ENCODE measurements around the gene MACF1.

DNA sequence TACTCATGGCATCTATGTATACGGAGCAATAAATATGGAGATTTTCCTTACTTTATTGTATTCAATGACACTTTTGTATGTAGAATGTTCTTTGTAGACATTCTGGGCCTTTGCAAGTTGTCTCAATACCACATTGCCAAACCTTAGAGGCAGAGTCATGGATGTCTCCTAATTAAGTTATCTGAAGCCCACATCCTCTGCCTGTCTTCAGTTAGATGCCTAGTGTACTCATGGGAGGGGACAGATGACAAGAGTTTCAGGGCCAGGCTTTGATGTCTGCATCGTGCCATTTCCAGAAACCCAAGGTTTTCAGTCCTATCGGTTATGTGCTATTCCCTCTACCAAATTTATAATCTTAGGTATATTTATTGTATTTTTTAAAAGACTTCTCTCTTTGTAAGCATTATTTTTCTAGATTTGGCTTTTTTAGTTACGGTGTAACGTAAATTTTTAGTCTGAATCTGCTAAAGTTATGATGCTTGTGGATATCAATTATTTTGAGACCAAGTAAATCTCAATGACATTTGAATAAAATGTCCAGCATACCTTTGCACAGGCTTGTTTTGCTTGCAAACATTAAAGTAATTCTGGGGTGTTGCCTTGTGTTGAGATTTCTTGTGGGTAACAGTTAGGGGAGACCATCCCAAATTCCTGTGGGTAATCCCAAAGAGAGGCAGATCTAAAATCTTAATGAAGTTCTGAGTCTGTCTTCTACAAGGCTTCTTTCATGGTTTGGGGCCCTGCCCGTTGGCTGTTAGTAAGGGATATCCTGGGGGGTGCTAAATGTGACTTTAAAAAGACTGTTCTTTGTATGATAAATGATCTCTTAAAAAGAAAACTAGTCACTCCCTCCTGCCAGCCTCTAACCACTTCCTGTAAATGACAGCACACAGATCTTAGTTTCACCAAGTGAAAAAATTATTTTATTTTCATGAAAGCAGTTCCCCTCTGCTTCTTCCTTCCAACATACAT lies 8.0 kb upstream of the MACF1 start:
- TF ChIP-seq, protein P1, sequence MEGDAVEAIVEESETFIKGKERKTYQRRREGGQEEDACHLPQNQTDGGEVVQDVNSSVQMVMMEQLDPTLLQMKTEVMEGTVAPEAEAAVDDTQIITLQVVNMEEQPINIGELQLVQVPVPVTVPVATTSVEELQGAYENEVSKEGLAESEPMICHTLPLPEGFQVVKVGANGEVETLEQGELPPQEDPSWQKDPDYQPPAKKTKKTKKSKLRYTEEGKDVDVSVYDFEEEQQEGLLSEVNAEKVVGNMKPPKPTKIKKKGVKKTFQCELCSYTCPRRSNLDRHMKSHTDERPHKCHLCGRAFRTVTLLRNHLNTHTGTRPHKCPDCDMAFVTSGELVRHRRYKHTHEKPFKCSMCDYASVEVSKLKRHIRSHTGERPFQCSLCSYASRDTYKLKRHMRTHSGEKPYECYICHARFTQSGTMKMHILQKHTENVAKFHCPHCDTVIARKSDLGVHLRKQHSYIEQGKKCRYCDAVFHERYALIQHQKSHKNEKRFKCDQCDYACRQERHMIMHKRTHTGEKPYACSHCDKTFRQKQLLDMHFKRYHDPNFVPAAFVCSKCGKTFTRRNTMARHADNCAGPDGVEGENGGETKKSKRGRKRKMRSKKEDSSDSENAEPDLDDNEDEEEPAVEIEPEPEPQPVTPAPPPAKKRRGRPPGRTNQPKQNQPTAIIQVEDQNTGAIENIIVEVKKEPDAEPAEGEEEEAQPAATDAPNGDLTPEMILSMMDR (IDR thresholded peaks at IDR 0.05) = no peak
- no peak for TF ChIP-seq POLR2AphosphoS5 (IDR thresholded peaks at IDR 0.05)

All from prostate gland (tissue), 2 donors.